Immature natural killer cell (primary cell): ENCODE results near the gene CKAP4. TPM values are rescaled to one million over a fixed set of nuclear protein-coding genes. Genes with fewer than 3 reads are reported as not detected.
A peak's percentile ranks its signal among the peaks of the same experiment; 100 is the strongest.

Source experiments
- DNase-seq, 3 donors: peaks; one replicate each; pipeline ENCODE4 v3.0.0; 2022; ENCODE audit warnings: mixed read lengths in 1 of 3
- H3K27ac Mint-ChIP-seq, 6 donors: one replicate each; pipeline ENCODE4 v1.8.0; 2020; ENCODE audit warnings: mixed read lengths in 6 of 6, mild to moderate bottlenecking in 5 of 6, inconsistent platforms in 4 of 6, moderate library complexity in 3 of 6
- H3K27me3 Mint-ChIP-seq, 3 donors: one replicate each; pipeline ENCODE4 v1.8.0; 2020 to 2021; ENCODE audit warnings: low read depth in 3 of 3, mild to moderate bottlenecking in 3 of 3, mixed read lengths in 3 of 3, moderate library complexity in 3 of 3, inconsistent platforms in 1 of 3
- H3K36me3 Mint-ChIP-seq, 3 donors: one replicate each; pipeline ENCODE4 v1.8.0; 2020; ENCODE audit warnings: mixed read lengths in 3 of 3, inconsistent platforms in 2 of 3, mild to moderate bottlenecking in 2 of 3
- H3K4me1 Mint-ChIP-seq, 2 donors: one replicate each; pipeline ENCODE4 v1.8.0; 2020; ENCODE audit warnings: inconsistent platforms in 2 of 2, mild to moderate bottlenecking in 2 of 2, mixed read lengths in 2 of 2, moderate library complexity in 1 of 2
- H3K4me3 Mint-ChIP-seq, 5 donors: one replicate each; pipeline ENCODE4 v1.8.0; 2020; ENCODE audit warnings: mild to moderate bottlenecking in 5 of 5, mixed read lengths in 5 of 5, inconsistent platforms in 3 of 5, moderate library complexity in 3 of 5
- H3K9me3 Mint-ChIP-seq, 6 donors: one replicate each; pipeline ENCODE4 v1.8.0; 2020; ENCODE audit warnings: mild to moderate bottlenecking in 6 of 6, mixed read lengths in 6 of 6, inconsistent platforms in 4 of 6, moderate library complexity in 3 of 6
- polyA plus RNA-seq, 3 donors: library from polyadenylated mRNA; unstranded; fragments of 300-500 nt; fragmentation: Illumina TruSeq; gene quantifications; one replicate each; pipeline ENCODE4 v1.2.3, GENCODE V29; 2021

Gene CKAP4
- polyA plus RNA-seq, 3 donors from 2014 or later: 0.65 to 2.7 (median 1.0) TPM

DNA sequence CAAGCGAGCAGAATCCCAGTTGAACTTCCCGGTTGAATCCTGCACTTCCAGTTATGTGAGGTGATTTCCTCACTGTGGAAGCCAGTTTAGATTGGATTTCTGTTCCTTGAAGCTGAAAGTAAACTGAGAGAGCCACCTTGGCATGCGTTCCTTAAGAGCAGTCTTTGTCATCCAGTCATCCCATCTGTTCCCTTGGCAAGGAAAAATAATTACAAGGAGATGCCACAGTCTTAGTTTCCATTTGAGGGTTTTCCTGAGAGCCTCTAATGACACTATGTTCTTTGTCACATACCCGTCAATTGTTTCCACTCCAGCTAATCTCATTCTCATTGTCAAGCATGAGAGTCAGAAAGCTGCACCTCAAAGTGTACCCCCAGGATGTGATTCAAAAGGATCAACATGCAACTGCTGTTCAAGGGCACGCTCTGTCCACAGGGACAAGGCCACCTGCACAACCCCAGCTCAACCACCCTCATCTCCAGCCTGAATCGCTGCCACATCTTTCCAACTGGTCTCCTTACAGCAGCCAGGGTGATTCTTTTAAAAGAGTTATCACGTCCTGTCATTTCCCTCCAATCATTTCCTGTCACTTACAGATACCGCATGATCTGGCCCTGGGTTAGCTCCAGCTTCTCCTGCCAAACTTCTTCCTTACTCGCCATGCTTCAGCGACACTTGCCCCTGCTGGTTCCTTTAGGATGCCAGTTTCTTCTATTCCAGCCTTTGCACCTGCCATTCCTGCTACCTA lies 36.7 kb upstream of the CKAP4 start:
- Mint-ChIP-seq H3K4me1 (no peaks in the 10 kb centered on the region), H3K9me3 (peaks cover 5 to 21% (median 13%) of the 10 kb centered on the region in 6 donors), H3K36me3 (peaks cover 4 to 15% (median 6%) of the 10 kb centered on the region in 3 donors), H3K27ac (peak overlapping the region in 1 of 6 donors; percentile 3), H3K27me3 (peaks cover 7 to 15% (median 9%) of the 10 kb centered on the region in 3 donors), H3K4me3 (no peak overlapping the region)
- DNase-seq: no peak

DNA sequence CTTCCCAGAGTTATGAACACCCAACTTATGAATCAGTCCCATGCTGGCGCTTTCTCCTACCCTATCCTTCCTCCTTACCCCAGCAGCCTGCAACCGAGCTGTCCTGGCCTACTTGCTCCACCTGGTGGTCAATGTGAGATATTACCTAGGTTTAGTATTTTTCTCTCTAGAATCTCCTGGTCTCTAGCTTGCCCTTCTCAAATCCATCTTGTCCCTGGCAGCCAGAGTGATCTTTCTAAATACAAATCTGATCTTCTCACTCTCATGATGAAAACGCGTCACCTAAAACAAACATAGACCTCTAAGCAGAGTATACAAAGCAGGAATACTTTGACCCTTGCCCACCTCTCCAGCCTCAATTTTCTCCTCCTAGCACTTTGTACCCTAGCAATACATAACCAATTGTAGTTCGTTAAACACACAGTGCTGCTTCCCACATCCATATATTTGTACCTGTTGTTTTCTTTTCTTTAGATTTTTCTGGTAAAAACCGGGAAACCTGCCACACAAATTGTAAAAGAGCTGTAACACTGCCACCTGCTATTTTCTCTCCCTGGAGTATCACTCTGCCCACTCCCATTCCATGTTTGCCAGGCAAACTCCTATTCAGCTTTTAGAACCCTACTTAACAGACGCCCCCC lies 34.8 kb upstream of the CKAP4 start:
- H3K36me3 Mint-ChIP-seq: peaks cover 4 to 15% (median 6%) of the 10 kb centered on the region in 3 donors
- no peak overlapping the region for H3K27ac Mint-ChIP-seq
- H3K4me1 Mint-ChIP-seq: no peaks in the 10 kb centered on the region
- peaks cover 5 to 21% (median 13%) of the 10 kb centered on the region in 6 donors for H3K9me3 Mint-ChIP-seq
- peaks cover 6 to 15% (median 8%) of the 10 kb centered on the region in 3 donors for H3K27me3 Mint-ChIP-seq
- DNase-seq: peak; percentile 10 to 31 (median 16)
- no peak overlapping the region for H3K4me3 Mint-ChIP-seq

DNA sequence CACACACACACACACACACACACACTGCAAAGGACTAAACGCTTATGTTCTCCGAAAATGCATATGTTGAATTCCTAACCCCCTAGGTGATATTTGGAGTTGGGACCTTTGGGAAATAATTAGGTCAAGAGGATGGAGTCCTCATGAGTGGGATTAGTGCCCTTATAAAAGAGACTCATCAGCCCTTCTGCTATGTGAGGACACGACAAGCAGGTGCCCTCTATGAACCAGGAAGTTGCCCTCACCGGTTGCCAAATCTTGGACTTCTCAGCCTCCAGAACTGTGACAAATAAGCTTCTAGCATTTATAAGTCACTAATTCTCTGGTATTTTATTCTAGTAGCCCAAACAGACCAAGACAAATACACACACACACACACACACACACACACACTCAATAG lies 34.0 kb upstream of the CKAP4 start:
- H3K36me3 Mint-ChIP-seq: peaks cover 4 to 15% (median 6%) of the 10 kb centered on the region in 3 donors
- H3K4me3 Mint-ChIP-seq: no peak overlapping the region
- H3K4me1 Mint-ChIP-seq: no peaks in the 10 kb centered on the region
- no peak overlapping the region for H3K27ac Mint-ChIP-seq
- peaks cover 6 to 15% (median 7%) of the 10 kb centered on the region in 3 donors for H3K27me3 Mint-ChIP-seq
- no peak for DNase-seq
- peaks cover 5 to 21% (median 13%) of the 10 kb centered on the region in 6 donors for H3K9me3 Mint-ChIP-seq

DNA sequence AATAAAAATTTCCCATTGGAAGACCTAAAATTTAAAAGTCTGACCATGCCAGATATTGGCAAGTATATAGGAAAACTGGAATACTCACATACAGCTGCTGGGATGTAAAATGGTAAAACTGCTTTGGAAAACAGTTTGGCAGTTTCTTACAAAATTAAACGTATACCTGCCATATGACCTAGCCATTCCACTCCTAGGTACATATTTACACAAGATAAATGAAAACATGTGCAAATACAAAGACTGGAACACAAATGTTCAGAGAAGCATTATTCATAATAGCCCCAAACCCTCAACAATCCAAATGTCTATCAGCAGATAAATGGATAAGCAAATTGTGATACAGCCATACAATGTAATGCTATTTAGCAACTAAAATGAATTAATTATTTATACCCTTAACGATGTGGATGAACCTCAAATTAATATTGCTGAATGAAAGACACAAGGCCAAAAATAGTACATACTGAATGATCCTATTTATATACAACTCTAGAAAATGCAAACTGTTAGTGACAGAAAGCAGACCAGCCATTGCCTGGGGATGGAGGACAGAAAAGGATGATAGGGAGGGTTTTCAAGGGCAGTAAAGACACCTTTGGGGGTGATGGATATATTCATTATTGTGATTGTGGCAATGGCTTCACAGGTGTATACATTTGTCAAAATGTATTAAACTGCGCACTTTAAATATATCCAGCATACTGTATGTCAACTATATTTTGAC lies 33.4 kb upstream of the CKAP4 start:
- Mint-ChIP-seq H3K27ac (no peak overlapping the region), H3K9me3 (peaks cover 5 to 21% (median 13%) of the 10 kb centered on the region in 6 donors), H3K36me3 (peaks cover 4 to 15% (median 6%) of the 10 kb centered on the region in 3 donors), H3K4me3 (no peak overlapping the region), H3K27me3 (peaks cover 4 to 15% (median 5%) of the 10 kb centered on the region in 3 donors), H3K4me1 (no peaks in the 10 kb centered on the region)
- no peak for DNase-seq

DNA sequence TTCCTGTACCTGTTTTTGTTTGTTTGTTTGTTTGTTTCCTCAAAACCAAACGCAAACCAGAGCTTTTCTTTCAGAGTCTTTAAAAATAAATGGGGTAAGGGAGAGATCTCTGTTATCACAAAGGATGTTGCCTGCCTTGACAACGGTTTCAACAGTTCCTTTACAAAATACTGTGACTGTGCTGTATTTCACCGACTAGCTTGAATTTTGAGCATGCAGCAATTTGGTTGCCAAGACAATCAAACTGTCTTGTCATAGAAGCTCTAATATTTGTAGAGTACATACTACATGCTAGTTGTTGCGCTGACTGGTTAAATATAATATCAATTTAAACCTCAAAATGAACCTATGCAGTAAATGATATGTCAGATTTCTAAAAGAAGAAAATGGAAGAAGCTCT lies 32.3 kb upstream of the CKAP4 start:
- Mint-ChIP-seq H3K4me1 (no peaks in the 10 kb centered on the region), H3K27ac (no peak overlapping the region), H3K4me3 (no peak overlapping the region), H3K36me3 (peaks cover 4 to 15% (median 6%) of the 10 kb centered on the region in 3 donors), H3K9me3 (peaks cover 5 to 21% (median 13%) of the 10 kb centered on the region in 6 donors), H3K27me3 (peaks cover 4 to 8% (median 5%) of the 10 kb centered on the region in 3 donors)
- no peak for DNase-seq

DNA sequence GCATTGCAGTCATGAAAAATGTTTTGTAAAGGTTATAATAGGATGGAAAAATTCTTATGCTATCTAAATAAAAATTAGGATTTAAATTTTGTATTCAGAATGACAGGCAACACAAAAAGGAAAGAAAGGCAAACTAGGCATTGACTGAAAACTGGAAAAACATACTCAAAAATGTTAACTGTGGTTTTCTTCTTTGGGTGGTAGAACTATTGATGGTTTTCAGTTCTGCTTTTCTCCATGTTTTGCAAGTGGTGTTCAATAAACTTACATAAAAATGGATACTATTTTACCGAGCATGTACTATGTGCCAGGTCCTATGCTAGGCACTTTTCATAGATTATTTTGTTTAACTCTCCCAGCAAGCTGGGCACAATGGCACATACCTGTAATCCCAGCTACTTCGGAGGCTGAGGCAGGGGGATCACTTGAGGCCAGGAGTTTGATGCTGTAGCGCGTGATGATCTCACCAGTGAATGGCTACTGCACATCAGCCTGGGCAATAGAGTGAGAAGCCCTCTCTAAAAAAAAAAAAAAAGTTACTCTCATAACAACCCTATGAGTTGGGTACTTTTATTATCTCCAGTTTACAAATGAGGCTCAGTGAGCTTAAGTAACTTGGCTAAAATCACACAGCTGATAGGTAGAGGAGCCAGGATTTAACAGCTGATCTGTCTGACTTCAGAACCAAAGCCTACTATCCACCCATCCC lies 28.4 kb upstream of the CKAP4 start:
- Mint-ChIP-seq H3K9me3 (peaks cover 0 to 1% (median under 1%) of the 10 kb centered on the region in 6 donors), H3K36me3 (peaks cover 0 to under 1% (median 0%) of the 10 kb centered on the region in 3 donors), H3K27me3 (peaks cover 0 to 4% (median 2%) of the 10 kb centered on the region in 3 donors), H3K4me1 (no peaks in the 10 kb centered on the region), H3K4me3 (no peak overlapping the region), H3K27ac (no peak overlapping the region)
- no peak for DNase-seq

DNA sequence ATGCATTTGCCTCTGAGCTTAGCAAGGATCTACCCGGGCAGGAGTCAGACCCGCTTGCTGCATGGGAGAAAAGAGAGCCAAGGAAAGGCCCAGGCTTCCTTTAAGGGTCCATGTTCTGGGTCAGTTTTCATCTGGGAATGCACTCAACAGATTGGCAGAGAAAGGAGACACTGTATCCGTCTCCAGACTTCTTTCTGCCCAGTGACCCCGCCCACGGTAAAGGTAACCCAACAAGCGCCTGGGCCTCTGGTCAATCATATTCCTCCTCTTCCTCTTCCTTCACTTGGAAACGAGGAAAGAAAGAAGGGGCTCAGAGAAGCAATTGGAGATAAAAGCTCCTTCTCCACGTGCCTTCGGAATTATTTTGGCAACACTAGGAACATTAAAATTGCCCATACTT lies 27.6 kb upstream of the CKAP4 start:
- no peaks in the 10 kb centered on the region for H3K36me3 Mint-ChIP-seq
- H3K27me3 Mint-ChIP-seq: peaks cover 0 to 4% (median 0%) of the 10 kb centered on the region in 3 donors
- DNase-seq: no peak
- H3K4me1 Mint-ChIP-seq: no peaks in the 10 kb centered on the region
- H3K4me3 Mint-ChIP-seq: no peak overlapping the region
- no peaks in the 10 kb centered on the region for H3K9me3 Mint-ChIP-seq
- H3K27ac Mint-ChIP-seq: no peak overlapping the region

DNA sequence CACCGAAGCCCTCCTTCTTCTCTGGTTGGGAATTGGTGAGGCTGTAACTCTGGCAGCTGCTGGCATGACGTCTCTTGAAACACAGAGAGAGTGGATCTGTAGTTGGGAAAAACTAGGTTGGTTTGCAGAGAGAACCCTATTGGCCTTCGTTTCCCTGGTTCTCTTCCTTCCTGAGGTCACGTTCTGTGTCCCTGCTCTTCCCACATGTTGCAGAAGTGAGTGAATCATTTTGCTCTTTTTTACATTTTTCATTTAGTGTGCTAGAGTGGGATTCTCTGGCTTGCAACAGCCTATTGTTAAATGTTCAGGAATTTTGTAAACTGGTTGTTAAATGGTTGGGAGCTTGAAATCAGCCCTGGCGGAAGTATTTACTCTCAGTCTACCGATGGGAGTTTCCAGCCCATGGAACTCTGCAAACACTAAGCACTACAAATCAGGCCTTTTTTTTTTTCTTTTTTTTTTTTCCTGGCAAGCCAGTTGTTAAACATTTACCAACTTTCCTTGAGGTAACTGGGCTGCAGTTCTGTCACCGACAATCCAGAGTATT lies 26.8 kb upstream of the CKAP4 start:
- H3K9me3 Mint-ChIP-seq: no peaks in the 10 kb centered on the region
- no peaks in the 10 kb centered on the region for H3K4me1 Mint-ChIP-seq
- no peak for DNase-seq
- H3K27me3 Mint-ChIP-seq: peaks cover 0 to 6% (median 0%) of the 10 kb centered on the region in 3 donors
- H3K4me3 Mint-ChIP-seq: no peak overlapping the region
- no peak overlapping the region for H3K27ac Mint-ChIP-seq
- no peaks in the 10 kb centered on the region for H3K36me3 Mint-ChIP-seq

DNA sequence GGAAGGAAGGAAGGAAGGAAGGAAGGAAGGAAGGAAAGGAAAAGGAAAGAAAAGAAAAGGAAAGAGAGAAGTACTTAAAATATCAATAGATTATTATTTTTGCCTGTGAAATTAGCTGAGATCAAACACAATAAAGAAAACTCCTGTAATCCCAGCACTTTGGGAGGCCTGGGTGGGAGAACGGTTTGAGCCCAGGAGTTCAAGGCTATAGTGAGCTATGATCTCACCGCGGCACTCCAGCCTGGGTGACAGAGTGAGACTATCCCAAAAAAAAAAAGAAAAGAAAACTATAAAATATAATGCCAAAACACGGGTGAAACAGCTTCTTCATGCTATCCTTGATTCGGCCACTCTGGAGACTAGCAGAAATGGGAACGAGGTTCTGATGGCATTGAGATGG lies 26.2 kb upstream of the CKAP4 start:
- Mint-ChIP-seq H3K9me3 (no peaks in the 10 kb centered on the region), H3K36me3 (no peaks in the 10 kb centered on the region), H3K4me3 (no peak overlapping the region), H3K27me3 (peaks cover 0 to 7% (median 0%) of the 10 kb centered on the region in 3 donors), H3K27ac (no peak overlapping the region), H3K4me1 (no peaks in the 10 kb centered on the region)
- no peak for DNase-seq

DNA sequence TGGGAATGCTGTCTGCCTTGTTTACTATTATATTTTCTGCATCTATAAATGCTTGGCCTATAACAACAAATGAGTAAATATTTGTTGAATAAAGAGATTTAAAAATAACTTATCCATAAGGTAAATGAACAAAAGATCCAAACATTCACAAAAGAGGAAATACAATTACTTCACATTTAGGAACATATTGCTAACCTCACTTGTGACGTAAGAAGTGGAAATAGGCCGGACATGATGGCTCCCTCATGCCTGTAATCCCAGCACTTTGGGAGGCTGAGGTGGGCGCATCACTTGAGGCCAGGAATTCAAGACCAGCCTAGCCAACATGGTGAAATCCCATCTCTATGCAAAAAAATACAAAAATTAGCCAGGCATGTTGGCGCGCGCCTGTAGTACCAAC lies 25.7 kb upstream of the CKAP4 start:
- no peaks in the 10 kb centered on the region for H3K4me1 Mint-ChIP-seq
- no peak for DNase-seq
- H3K36me3 Mint-ChIP-seq: no peaks in the 10 kb centered on the region
- H3K27me3 Mint-ChIP-seq: peaks cover 0 to 7% (median 0%) of the 10 kb centered on the region in 3 donors
- no peak overlapping the region for H3K27ac Mint-ChIP-seq
- no peaks in the 10 kb centered on the region for H3K9me3 Mint-ChIP-seq
- no peak overlapping the region for H3K4me3 Mint-ChIP-seq

DNA sequence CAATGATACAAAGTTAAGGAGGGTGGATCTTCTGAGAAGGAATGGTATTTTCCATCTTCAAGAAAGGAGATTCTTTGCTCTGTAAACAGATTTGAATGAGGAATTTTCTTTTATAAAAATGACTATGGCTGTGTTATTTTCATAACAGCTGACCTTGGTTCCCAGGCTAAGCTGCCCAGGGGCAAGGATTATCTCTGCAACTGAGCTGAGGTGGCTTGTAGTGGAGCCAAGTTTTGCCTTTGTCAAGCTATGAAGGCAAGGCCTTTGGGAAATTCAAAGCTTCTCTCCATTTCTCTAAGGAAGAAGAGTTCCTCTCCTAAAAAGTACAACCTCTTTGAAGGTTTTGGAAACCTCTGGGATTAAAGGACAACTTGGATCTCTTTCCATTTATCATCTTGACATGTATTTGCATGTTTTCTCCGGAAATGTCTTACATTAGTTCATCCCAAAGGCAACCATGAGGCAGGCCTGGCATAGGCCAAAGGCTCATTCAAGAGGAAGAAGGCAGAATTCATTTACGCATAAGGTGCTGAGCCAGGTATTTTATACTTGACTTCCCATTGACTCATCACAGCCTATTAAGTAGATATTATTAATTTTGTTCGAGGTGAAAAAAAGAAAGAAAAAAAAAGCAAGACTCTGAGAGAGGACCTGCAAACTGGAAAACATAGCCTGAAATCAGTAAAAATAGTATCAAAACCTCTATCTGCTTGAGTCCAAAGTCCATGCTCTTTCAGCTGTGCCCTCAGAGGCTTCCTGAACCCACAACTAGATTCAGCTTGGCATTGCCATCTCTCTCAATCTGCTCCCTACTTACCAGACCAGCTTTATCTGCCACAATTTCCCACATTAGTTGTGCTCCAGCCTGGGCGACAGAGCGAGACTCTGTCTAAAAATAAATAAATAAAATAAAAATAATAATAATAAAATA lies 24.0 kb upstream of the CKAP4 start:
- Mint-ChIP-seq H3K27ac (no peak overlapping the region), H3K9me3 (no peaks in the 10 kb centered on the region), H3K4me1 (no peaks in the 10 kb centered on the region), H3K4me3 (no peak overlapping the region), H3K36me3 (no peaks in the 10 kb centered on the region), H3K27me3 (peaks cover 0 to 7% (median 6%) of the 10 kb centered on the region in 3 donors)
- no peak for DNase-seq

DNA sequence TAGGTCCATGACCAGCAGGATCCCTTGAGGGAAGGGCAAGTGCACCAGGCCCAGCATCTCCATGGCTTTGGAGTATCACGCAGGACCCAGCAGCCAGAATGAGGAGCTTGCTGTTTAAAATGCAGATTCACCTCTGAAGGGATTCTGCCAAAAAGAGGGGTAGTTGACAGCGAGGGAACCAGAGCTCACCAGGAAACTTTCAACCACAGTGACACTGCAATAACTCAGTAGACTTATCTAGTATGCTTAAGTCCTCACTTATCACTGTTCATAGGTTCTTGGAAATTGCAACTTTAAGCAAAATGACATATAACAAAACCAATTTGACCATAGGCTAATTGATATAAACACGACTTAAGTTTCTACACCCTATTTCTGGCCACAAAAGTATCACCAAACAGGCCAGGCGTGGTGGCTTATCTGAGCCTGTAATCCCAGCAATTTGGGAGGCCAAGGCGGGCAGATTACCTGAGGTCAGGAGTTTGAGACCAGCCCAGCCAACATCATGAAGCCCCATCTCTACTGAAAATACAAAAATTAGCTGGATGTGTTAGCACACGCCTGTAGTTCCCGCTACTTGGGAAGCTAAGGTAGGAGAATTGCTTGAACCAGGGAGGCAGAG lies 21.4 kb upstream of the CKAP4 start:
- no peak for DNase-seq
- Mint-ChIP-seq H3K4me3 (no peak overlapping the region), H3K9me3 (no peaks in the 10 kb centered on the region), H3K36me3 (no peaks in the 10 kb centered on the region), H3K27ac (no peak overlapping the region), H3K27me3 (peaks cover 0 to 21% (median 5%) of the 10 kb centered on the region in 3 donors), H3K4me1 (no peaks in the 10 kb centered on the region)
